Smooth muscle cell (in vitro differentiated cells): ENCODE measurements around the gene HYAL2. TPM values are rescaled to one million over a fixed set of nuclear protein-coding genes. Genes with fewer than 3 reads are reported as not detected.

Source experiments
- DNase-seq: peaks from one replicate; lab custom pipeline; 2025; ENCODE audit not compliant: unreplicated experiment; lab: John Stamatoyannopoulos, UW
- H2AFZ ChIP-seq: fragments of 200-600 bp; sonication (generic); 2 replicates; pipeline ENCODE4 v1.6.0; 2016; ENCODE audit warnings: antibody characterized with exemption, low read depth, mild to moderate bottlenecking
- H3F3A ChIP-seq: fragments of 200-600 bp; sonication (generic); 2 replicates; pipeline ENCODE4 v1.6.0; 2017; ENCODE audit warnings: antibody characterized with exemption, low read depth
- H3K27ac ChIP-seq: fragments of 200-600 bp; sonication (generic); 2 replicates; pipeline ENCODE4 v1.5.1; 2016; ENCODE audit warnings: low read depth, mild to moderate bottlenecking
- H3K27me3 ChIP-seq: fragments of 200-600 bp; sonication (generic); 2 replicates; pipeline ENCODE4 v1.6.1; 2016; ENCODE audit warnings: low read depth, mild to moderate bottlenecking
- H3K36me3 ChIP-seq: fragments of 200-600 bp; sonication (generic); 2 replicates; pipeline ENCODE4 v1.5.1; 2016; ENCODE audit warnings: low read depth
- H3K4me1 ChIP-seq: fragments of 200-600 bp; sonication (generic); 2 replicates; pipeline ENCODE4 v1.5.1; 2016; ENCODE audit warnings: low read depth
- H3K4me2 ChIP-seq: fragments of 200-600 bp; sonication (generic); 2 replicates; pipeline ENCODE4 v1.6.0; 2016; ENCODE audit warnings: mild to moderate bottlenecking
- H3K4me3 ChIP-seq: fragments of 200-600 bp; sonication (generic); 2 replicates; pipeline ENCODE4 v1.5.1; 2016; ENCODE audit warnings: mild to moderate bottlenecking
- H3K79me2 ChIP-seq: fragments of 200-600 bp; sonication (generic); 2 replicates; pipeline ENCODE4 v1.6.0; 2016; ENCODE audit warnings: low read depth, mild to moderate bottlenecking
- H3K9ac ChIP-seq: fragments of 200-600 bp; sonication (generic); 2 replicates; pipeline ENCODE4 v1.6.0; 2016; ENCODE audit warnings: low read depth
- H3K9me3 ChIP-seq: fragments of 200-600 bp; sonication (generic); replicated peaks from 2 replicates; pipeline ENCODE4 v1.5.1; 2016; ENCODE audit warnings: low read depth
- H4K20me1 ChIP-seq: fragments of 200-600 bp; sonication (generic); 2 replicates; pipeline ENCODE4 v1.6.0; 2016; ENCODE audit warnings: low read depth
- WGBS: methylation state at CpG from one replicate; pipeline ENCODE4 v1.1.7; 2016; ENCODE audit warnings: low lambda C conversion rate; 5-methylcytosine and 5-hydroxymethylcytosine counted together
- polyA plus RNA-seq: library from polyadenylated mRNA; unstranded; fragments of >200 nt; fragmentation: Nextera tagmentation; extraction: Ambion mirVana; gene quantifications from 2 replicates; pipeline ENCODE4 v1.2.1, GENCODE V29; 2016
- total RNA-seq: library from RNA; depleted of rRNA; stranded (reverse); fragments of >200 nt; gene quantifications from 2 replicates; pipeline ENCODE4 v1.2.3, GENCODE V29; 2014
- TF ChIP-seq, protein P1 (sequence below): fragments of 200-600 bp; sonication (generic); IDR thresholded peaks from 2 replicates; pipeline ENCODE4 v1.5.1; 2017; ENCODE audit warnings: borderline replicate concordance, mild to moderate bottlenecking, antibody characterized with exemption; ENCODE audit not compliant: insufficient read depth, poor library complexity, severe bottlenecking

Gene HYAL2
- total and polyA plus RNA-seq, 2 experiments from 2014 or later = 83.3 to 88.0 TPM

DNA sequence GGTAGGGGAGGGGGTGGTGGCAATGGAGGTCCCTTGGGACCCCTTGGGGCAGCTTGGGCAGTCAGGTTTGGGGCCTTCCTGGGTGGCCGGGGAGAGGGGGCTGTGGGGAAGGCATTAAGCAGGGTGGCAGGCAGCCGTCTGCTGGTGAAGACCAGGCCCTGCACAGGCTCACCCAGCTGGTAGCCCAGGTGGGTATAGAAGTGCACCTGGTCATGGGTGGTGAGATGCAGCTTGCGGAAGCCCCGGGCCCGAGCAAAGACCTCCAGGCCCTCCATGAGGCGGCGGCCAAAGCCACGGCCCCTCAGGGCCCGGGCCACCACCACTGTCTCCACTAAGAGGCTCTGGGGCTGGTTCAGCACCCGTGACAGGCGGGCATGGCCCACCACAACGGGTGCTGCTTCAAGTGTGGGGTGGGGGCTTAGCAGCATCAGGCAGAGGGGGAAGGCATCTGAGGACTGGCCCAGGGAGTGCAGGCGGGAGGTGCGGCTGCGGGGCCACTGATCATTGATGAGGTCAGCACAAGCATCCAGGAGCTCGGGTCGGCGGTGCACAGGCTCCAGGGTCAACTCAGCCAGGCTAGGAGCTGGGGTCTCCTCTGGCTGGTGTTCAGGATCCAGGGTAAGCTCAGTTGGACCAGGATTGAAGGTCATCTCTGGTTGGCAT is 25.7 kb downstream of the HYAL2 start:
- H3K4me3 ChIP-seq = no peak overlapping the region

DNA sequence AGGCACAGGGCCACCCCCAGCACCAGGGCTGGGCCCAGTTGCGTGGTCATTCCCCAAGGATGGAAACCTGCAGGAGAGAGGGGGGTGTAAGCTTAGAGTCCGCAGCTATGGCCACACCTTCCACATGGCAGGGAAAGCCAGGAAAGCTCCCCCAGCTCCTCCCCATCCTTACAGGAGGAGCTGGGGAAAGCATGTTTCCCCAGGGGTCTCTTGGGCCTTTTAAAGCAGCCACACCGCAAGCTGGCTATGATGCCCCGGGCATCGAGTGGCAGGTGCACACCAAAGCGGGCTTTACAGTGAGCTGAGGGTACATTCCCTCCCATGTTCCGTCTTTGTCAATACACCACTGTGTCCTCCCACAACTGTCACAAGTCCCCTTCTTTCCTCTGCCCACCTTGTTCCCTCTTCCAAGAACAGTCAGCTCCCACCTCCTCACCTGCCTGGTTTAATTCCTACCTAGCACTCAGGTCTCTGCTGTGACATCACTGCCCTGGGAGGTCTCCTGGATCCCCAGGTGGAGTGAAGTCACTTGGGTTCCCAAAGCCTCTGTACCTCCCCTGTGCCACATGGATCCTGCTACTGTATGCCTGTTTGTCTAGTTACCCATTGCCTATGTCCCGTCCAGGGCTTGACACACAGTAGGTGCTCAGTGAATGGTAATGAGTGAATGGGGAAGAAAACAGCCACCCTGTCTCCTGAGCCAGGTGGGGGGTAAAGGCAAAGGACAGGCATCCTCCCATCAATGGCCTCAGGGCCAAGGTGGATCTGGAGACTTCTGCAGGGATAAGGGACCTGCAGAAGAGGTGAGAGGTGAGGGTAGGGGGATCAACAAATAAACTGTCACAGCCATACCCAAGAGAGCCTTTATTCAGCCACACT is 26.8 kb downstream of the HYAL2 start:
- Histone ChIP-seq H3K79me2 (peaks cover 11% of the 10 kb centered on the region), H3K36me3 (no peaks in the 10 kb centered on the region), H4K20me1 (no peaks in the 10 kb centered on the region), H3K4me1 (peaks cover 22% of the 10 kb centered on the region), H3K9me3 (no peaks in the 10 kb centered on the region), H3K4me3 (no peak overlapping the region), H2AFZ (no peak overlapping the region), H3F3A (peaks cover 4% of the 10 kb centered on the region), H3K27ac (no peak overlapping the region), H3K27me3 (no peaks in the 10 kb centered on the region), H3K4me2 (no peak overlapping the region), H3K9ac (no peak overlapping the region)
- TF ChIP-seq, protein P1, sequence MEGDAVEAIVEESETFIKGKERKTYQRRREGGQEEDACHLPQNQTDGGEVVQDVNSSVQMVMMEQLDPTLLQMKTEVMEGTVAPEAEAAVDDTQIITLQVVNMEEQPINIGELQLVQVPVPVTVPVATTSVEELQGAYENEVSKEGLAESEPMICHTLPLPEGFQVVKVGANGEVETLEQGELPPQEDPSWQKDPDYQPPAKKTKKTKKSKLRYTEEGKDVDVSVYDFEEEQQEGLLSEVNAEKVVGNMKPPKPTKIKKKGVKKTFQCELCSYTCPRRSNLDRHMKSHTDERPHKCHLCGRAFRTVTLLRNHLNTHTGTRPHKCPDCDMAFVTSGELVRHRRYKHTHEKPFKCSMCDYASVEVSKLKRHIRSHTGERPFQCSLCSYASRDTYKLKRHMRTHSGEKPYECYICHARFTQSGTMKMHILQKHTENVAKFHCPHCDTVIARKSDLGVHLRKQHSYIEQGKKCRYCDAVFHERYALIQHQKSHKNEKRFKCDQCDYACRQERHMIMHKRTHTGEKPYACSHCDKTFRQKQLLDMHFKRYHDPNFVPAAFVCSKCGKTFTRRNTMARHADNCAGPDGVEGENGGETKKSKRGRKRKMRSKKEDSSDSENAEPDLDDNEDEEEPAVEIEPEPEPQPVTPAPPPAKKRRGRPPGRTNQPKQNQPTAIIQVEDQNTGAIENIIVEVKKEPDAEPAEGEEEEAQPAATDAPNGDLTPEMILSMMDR = no peak
- WGBS = 96% methylated on average over 8 of the region's 8 CpGs
- no peak for DNase-seq

More for the DNA sequence above, 25.7 kb downstream of the HYAL2 start:
- H3K9ac ChIP-seq = no peak overlapping the region
- H3K27me3 ChIP-seq = no peaks in the 10 kb centered on the region
- no peaks in the 10 kb centered on the region for H3K9me3 ChIP-seq
- no peak overlapping the region for H3K27ac ChIP-seq
- no peaks in the 10 kb centered on the region for H3K36me3 ChIP-seq
- peaks cover 4% of the 10 kb centered on the region for H3F3A ChIP-seq
- H3K4me2 ChIP-seq = no peak overlapping the region
- no peak overlapping the region for H2AFZ ChIP-seq
- DNase-seq = no peak
- TF ChIP-seq, protein P1 = no peak
- H3K79me2 ChIP-seq = peaks cover 3% of the 10 kb centered on the region
- 97% methylated on average over 18 of the region's 18 CpGs for WGBS
- peaks cover 16% of the 10 kb centered on the region for H3K4me1 ChIP-seq
- H4K20me1 ChIP-seq = no peaks in the 10 kb centered on the region

DNA sequence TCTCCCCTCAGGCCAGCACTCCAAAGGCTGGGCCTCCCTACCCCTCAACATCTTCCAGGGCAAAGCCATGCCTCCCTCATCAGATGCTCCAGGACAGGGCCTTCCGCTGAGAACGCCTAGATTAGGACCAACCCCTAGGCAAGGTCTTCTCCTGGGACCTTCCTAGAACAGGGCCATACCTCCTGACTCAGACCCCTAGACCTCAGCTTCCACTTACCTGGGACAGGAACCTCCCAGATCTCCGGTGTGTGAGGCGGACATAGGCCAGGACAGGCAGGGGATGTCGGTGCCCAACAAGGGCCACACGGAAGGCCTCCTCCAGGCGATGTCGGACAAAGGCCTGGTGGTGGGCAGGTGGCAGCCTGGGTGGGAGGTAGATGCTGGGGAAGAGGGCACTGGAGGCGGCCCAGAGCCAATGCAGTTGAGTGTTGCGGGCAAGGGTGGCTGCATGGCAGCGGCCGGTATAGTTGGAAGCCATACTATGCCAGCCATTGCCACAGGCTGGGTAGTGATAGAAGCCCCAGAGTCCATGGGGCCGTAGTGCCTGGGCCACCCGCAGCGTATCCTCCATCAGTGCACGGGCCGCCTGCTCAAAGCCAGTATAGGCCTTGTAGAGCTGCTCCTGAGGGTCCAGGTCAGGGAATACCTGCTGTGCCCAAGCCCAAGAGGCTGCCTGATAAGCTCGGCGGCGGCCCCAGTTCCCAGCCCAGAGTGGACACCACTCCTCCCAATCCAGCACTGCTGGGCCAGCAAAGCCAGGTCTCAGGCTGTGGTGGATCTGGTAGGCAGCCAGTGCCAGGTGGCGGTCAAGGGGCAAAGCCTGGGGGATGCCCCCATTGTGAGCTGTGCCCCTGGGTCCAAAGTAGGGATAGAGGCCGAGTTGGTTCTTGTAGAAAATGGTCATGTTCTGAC is 27.8 kb downstream of the HYAL2 start:
- 97% methylated on average over 22 of the region's 22 CpGs for WGBS
- peaks cover 11% of the 10 kb centered on the region for H3K79me2 ChIP-seq
- no peaks in the 10 kb centered on the region for H4K20me1 ChIP-seq
- H3K27ac ChIP-seq = no peak overlapping the region
- H2AFZ ChIP-seq = no peak overlapping the region
- H3K36me3 ChIP-seq = no peaks in the 10 kb centered on the region
- TF ChIP-seq, protein P1 = no peak
- no peak overlapping the region for H3K4me3 ChIP-seq
- H3K27me3 ChIP-seq = no peaks in the 10 kb centered on the region
- DNase-seq = no peak
- H3F3A ChIP-seq = no peaks in the 10 kb centered on the region
- no peak overlapping the region for H3K9ac ChIP-seq
- no peak overlapping the region for H3K4me2 ChIP-seq
- H3K9me3 ChIP-seq = no peaks in the 10 kb centered on the region
- H3K4me1 ChIP-seq = peaks cover 17% of the 10 kb centered on the region
